ENCODE measurements around the gene AQP1.
A peak's percentile ranks its signal among the peaks of the same experiment; 100 is the strongest.

DNA sequence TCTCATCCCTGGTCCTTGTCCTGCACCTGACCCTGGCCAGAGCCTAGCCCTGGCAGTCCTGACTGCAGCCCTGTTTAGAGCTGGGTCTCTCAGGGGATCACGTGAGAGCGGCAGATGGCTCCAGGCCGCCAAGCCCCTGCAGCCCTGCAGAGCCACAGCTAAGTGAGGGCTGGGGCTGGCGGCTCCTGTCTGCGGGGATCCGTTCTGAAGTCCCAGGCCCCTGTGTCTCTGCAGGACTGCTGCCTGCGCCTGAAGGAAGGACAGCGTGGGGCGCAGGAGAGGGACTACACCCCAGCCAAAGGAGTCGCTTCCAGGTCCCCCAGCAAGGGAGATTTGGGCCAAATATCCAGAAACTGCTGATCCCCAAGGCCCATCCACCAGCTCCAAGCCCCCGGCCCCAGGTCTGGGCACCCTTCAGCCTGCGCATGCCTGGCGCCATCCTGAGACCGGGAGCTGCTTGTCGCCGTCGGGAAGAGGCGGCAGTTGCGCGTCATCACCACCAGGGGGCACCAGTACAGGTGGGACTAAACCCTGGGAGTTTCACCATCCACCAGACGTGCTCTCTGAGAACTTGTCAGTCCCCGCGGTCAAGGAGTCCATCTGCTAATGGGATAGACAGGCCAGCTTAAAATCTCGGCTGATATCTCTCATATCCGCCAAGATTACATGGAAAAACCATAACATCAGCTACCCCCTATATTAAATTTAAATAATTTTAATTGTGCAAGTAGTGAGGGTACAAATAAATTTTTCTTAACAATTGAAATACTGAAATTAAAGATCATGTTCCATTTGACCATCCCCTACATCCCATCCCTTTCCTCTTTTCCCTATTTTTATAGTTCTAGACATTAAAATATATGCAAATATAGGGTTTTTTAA is 27.0 kb downstream of the AQP1 start:
- TF ChIP-seq, protein P1, sequence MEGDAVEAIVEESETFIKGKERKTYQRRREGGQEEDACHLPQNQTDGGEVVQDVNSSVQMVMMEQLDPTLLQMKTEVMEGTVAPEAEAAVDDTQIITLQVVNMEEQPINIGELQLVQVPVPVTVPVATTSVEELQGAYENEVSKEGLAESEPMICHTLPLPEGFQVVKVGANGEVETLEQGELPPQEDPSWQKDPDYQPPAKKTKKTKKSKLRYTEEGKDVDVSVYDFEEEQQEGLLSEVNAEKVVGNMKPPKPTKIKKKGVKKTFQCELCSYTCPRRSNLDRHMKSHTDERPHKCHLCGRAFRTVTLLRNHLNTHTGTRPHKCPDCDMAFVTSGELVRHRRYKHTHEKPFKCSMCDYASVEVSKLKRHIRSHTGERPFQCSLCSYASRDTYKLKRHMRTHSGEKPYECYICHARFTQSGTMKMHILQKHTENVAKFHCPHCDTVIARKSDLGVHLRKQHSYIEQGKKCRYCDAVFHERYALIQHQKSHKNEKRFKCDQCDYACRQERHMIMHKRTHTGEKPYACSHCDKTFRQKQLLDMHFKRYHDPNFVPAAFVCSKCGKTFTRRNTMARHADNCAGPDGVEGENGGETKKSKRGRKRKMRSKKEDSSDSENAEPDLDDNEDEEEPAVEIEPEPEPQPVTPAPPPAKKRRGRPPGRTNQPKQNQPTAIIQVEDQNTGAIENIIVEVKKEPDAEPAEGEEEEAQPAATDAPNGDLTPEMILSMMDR (conservative IDR thresholded peaks at IDR 0.05 in 1 of 2, IDR thresholded peaks at IDR 0.05 in 1 of 2; ENCODE audit: extremely low read depth in 1 of 2, insufficient read depth in 1 of 2, low read depth in 1 of 2, low read length in 2 of 2): peak; percentile 91 to 93
- no peak for TF ChIP-seq EZH2 (IDR thresholded peaks at IDR 0.05; ENCODE audit: borderline replicate concordance, low read length)
